ENCODE results near the gene TSPAN18.

The TSPAN18 gene

DNA sequence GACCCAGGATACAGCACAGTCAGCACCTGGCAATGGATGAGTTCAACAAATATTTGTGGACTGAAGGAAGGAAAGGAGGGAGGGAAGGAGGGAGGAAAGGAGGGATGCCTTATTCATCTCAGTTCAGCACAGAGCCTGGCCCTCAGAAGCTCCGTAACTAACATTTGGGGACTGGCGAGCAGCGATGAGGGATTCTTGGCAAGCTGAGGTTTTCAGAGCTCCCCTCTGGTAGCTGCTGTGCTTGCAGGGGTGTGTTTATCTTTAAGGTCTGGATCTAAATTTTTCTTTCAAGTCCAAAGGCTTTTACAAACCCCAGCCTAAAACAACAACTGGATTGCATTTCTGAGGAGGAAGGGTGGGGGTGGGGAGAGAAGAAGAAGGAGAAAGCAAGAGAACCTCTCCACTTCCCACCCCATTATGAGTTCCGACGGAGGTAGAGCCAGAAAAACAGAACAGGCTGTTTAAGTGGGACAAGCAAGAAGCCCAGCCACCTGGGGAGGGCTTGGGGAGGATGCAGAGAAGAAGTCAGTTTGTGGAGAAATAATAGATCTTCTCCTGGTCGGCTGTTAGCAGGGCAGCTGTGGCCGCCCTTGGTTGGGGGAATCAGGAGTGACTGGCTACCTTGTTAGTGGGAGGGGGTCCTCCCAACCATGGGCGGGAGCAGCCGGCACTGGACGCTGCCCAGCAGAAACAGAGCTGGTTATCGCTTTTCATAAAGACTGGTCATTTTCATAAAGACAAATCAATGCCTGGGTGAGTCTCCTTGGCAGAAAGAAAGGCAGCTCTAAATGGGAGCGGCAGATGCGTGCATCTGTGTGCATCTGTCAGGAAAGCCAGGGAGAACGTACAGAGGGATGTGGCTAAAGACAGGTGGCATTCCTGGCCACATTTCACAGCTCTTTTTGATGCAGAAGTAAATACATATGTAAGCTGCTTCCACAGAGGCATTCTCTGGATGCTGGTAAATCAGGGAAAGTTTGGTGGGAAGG is 78.0 kb downstream of the TSPAN18 start:
- no peak for DNase-seq

DNA sequence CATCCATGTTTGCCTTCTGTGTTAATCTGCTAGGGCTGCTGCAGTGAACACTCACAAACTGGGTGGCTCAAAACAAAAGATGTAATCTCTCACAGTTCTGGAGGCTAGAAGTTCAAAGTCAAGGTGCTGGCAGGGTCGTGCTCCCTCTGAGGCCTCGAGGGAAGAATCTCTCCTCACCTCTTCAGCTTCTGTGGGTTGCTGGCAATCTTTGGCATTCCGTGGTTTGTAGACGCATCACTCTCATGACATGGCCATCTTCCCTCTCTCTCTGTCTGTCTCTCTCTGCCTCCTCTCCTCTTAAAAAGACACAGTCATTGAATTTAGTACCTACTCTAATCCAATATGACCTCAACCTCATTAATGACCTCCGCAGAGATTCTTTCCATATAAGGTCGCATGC is 78.8 kb downstream of the TSPAN18 start:
- no peak for DNase-seq

DNA sequence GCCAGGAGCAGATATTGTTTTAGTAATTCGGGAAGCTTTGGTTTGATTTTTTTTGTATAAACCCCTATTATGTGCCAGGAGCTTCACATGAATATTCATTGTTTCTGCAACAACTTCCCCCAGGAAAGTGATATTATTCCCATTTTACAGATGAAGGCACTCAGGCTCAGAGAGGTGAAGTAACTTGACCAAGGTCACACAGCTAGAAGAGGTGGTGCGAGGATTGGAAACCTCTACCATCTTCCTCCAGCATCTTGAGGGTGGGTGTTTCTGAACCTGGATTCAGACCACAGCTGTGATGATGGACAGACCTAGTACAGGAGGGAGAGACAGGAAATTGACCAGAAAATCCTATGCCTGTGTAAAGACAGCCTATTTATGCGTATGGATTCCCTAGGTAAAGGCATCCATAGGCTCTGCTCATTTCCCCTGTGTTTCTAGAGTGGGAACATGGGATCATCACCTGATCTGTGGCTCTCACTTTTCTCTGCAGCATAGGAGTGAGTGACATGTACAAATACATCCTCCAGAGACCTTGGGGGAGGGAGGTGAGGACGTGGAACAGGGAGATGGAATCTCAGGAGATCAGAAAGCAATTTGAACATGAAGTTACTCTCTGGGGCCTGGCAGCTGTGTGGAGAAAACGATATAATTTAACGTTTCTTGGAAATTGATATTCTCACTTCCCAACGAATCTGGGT is 81.4 kb downstream of the TSPAN18 start:
- no peak for DNase-seq

DNA sequence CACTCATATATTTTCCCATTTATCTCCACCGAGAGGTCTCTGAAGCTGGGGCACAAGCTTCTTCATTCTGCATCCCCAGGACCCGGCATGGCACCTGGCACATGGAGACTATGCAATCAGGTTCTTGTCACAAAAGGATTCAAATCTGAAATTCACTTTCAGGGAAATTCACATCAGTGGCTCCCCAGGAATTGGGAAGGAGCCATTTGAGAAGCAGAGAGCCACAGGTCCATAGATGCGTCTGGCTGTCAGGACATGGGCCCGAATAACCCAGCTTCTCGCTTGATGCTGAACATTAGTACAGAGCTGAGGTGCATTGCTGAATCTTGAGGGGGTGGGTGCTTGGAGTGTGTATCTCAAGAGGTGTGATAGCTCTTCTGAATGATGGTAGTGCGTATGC is 82.5 kb downstream of the TSPAN18 start:
- no peak for DNase-seq

DNA sequence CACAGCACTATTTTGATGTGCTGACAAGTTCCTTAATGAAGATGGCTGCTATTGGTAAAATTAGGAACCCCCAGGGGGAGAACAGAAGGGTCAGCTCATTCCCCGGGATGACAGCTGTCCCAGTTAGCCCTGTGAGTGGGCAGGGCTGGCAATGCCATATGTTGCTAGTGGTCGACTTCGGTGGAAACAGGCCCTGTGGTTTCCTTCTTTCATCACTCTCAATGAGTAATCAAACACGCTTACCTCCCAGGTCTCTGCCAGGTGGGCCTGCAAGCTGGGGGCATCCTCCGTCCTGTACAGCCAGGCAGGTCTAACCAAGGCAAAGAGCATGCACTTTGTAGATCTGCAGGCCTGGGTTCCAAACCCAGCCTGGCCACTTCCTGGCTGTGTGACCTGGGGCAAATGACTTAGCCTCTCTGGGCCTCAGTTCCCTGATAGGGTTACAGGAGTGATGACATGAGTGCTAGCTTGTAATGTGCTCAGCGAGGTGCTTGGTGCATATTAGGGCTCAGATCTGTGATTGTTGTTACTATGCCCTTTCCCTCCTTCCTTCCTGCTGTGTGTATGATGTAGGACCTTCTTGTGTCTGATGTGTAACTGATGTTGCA is 85.2 kb downstream of the TSPAN18 start:
- no peak for DNase-seq

DNA sequence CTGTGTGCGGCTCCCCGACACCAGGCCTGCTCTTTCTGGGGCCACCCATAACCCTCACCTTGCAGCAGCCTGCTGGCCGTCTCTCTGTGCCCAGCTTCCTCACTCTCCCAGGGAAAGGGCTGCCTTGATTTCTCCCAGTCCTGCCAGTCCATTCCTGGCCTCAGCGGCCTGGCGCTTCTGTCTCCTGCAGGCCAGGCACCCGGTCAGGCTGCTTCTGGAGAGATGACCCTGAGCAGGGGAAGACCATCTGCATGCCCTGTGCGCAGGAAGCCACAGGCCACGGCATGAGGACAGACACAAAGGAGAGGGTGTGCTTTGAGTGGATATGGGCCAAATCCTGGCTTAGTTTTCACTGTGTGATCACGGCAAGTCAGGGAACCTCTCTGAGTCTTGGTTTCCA is 86.2 kb downstream of the TSPAN18 start:
- DNase-seq: no peak

DNA sequence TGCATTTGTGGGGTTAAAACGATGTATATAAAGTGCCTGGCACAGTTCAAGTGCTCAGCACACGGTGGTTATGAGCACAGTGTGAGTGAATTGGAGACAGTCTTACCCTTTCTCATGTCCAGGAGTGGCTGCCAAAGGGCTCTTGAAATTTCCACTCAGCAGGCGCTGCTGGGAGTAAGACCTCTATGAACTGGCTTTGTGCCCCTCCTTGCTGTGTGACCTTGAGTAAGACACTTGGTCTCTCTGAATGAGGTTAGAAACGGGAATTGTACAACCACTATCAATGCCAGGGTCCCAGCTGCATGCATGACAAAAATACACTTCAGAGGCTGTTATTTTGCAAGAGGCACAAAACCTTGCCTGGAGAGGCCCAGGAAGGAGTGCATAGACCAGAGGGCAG is 86.6 kb downstream of the TSPAN18 start:
- DNase-seq: no peak

DNA sequence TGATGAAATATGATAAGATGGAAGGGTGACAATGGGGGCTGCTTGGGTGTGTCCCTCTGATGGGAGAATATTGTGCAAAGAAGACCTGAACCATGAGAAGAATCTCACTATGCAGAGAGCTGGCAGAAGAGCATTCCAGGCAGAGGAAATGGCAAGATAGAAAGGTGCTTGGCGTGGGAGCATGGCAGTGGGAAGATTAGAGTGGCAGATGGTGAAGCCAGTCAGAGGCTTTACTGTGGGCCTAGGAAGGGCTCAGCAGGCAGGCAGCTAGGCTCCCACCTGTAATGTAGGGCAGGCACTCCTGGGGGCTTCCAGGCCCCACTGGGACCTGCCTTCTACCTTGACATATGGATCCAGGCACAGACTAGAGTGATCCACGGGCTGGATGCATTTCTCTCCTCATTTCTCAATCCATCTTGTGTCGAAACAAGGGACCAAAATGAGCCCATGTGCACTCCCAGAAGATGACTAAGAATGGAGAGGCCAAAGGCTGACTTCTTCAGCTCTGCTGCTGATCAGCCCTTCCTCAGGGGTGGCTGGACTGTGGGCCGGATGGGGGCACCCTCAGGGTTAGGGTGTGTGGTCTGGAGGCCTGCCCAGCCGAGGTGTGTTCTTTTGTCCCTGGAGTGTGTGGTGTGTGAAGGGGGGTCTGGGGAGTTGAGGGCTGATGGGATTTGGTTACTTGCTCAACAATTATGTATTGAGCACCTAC is 88.3 kb downstream of the TSPAN18 start:
- DNase-seq: no peak

DNA sequence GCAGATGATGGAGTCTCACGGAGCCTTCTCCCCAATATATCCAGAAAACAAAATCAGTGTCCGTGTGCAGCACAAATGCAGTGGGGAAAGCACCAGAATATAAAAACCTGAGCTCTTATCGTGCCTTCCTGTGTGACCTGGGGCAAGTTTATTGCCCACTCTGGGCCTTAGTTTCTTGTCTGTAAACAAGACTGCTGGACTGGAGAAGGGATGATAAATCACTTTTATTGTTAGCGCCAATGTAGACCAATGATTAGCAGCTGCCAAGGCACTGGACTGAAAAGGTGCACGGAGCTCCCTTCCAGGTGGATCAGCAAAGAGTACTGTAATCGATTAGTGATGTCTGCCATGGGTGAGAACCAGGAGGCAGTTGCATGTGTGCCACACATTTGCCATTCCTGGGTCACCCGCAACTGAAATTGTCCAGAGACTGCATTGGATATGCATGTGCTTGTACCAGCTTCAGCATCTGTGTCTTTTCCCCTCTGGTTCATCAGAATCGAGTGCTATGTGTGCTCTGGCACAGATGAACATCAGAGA is 89.2 kb downstream of the TSPAN18 start:
- no peak for DNase-seq

DNA sequence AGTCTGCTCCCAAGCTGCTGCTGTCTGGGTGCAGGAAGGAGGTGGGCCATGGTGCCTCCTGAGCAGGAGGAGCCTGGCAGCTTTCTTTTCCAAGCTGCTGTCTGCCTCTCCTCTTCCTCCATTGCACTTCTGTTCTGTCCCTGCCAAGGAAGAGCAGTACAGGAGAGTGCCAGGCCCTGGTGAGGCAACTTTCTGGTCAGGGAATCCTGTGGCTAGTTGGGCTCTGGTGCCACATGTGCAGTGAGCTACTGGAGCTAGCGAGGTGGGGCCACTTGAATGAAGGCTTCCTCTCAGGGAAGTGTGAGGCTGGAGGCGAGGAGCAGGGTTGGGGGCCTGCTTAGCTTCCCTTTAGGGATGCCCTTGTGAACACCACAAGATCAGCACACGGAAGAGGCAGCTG is 90.0 kb downstream of the TSPAN18 start:
- DNase-seq: no peak

DNA sequence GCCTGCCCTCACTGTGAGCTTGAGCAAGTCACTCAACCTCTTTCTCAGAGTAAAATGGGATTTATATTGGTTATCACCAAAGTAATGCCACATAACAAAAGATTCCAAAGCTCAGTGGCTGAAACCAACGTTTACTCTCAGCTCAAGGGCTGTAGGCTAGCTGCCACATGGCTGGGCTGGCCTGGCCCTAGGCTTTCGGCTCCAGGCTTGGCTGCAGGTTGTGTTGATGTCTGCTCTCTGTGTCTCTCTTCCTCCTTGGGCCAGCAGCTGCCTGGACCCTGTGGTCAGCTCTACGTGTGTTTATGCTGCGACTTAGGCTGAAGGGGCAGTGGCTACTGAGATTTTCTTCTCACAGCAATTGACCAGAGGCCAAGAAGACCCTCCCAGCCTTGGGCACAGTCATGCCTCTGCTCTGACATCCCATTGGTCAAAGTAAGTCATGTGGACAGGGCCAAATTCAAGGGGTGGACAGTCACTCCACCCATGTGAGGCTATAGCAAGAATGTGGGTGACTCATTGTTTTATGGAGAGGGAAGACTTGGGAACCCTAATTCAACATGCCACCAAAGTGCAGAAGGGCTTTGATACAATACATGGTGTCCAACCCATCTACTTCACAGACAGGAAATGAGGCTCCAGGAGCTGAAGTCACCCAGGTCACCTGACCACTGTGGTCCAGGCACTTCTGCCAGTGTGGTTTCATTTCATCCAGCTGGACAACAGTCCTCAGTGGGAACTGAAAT is 90.6 kb downstream of the TSPAN18 start:
- DNase-seq: no peak

DNA sequence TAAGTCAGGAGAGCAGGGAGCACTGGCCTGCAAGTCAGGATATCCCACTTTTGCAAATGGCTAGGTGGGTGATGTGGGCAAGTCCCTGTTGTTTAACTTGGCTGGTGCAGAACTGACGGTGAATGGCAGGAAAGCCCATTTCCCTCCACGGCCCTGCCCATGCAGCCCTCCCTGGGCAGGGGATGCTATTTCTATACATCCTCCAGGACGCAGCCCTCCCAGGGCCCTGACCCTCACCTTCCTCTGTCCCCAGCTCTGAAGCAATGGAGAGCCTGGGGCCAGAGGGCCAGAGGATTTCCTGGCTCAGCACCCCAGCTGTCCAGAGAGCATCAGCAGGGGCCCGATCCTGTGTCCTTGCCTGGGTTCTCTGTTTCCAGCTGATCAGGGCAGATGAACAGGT is 91.3 kb downstream of the TSPAN18 start:
- DNase-seq: no peak

DNA sequence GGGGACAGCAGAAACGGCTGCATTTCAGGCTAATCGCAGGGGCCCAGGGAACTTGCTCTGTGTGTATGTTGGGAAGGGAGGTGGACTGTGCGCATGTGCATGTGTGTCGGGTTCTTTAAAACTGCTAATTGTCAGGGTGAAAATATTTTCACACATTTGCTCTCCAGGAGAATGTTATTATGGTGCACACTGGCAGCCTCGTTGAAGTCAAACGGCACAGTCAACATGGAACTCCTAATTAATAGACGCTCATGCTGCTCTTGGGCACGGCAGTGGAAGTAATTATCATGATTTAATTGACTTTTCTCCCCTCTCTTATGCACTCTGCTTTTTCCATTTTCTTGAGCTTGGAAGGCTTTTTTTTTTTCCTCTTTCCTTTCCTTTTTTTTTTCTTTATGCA is 92.6 kb downstream of the TSPAN18 start:
- DNase-seq: no peak

DNA sequence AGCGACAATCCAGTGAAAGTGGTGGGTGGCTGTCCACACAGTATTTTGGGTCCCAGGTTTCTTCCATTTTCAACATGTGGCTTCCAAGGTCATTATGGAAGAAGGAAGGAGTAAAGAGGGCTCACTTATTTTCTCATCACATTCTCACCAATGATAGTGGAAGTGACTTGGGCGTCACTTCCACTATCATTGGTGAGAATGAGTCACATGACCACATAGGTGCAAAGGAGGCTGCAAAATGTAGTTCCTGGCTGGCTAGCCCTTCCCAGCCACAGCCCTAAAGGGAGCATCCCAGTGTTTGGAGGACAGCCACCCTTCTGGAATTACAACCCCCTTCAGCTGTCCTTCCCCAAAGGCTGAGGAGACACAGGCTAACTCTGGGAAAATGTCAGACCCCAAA is 95.6 kb downstream of the TSPAN18 start:
- no peak for DNase-seq

DNA sequence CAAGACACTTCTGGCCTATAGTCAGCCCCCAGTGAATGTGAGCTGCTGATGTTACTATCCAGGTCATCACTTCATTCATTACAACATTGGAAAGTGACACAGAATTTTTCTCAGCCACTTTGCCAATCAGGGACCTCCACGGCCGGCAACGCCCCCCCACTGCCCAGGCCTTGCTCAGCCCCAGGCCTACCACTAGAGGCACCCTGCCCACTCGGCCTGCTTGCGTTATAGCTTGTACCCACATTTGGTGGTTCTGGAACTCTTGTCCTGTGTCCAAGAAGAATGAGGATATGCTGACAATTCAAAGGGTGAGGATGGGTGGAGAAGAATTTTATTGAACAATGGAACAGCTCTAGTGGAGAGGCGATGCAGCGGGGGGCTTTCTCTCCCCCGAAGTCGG is 96.2 kb downstream of the TSPAN18 start:
- DNase-seq: no peak

DNA sequence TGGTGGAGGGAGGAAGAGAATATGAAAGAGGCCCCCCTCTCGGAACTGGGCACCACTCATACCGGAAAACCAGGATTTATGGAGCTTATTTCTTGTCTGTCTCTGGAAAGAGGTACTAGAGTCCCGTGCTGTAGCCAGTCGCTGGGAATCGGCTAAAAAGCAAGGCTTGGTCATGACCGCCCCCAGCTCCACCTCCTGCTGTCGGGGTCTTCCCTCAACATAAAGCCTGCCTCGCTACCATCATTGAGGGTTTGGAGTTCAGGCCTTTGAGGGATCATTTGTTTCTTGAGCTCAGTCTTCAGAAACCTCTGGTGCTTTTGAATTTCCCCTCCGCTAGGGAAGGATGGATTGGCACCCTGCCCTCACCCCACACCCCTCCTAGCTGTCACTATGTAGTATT is 97.1 kb downstream of the TSPAN18 start:
- DNase-seq: no peak

DNA sequence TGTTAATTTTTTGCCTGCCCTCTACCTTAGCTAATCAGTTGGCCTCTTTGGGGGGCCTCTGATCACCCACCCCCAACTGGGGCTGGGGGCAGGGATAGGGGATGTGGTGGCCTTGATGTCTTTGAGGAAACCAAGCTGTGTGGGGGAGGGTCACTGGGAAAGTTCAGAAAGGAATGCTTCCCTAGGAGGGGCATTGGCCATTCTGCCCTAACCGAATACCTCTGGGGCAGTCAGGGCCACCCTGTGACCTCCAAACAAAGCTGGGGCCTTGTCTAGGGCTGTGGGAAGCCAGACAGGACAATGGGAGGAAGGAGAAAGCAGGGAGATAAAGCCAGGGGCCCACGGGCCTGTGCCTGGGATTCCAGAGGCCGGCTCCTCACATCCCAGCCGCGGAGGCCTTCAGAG is 97.5 kb downstream of the TSPAN18 start:
- DNase-seq: no peak

DNA sequence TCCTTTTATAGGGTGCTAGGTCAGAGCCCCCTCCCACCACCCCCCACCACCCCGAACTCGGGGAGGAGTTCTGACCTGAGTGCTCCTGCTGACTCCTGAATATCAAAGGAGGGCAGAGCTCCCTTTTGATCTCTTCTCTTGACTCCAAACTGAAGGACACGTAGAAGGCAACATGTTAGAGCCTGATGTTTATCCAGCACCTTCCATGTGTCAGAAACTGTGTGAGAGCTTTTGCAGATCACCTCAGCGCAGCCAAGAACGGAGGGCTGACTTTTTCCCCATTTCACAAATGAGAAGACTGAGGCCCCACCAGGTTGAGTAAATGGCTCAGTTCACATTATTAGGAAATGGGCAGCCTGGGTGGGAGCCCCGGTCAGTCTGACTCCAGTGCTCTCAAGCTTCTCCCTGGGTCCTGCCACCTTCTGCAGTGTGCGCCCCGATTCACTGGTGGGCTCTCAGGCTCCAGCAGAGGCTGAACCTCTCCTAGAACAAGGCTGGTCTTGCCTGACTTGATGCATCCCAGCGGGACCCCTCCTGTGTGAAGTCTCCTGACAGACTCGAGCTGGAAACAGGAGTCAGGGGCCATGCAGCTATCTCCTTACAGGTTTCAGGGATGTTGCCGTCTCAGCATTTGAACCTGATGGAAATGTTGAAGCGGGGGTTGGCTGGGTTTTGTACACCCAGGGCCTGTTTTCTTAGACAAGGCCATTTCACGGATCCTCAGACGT is 98.5 kb downstream of the TSPAN18 start:
- no peak for DNase-seq

DNA sequence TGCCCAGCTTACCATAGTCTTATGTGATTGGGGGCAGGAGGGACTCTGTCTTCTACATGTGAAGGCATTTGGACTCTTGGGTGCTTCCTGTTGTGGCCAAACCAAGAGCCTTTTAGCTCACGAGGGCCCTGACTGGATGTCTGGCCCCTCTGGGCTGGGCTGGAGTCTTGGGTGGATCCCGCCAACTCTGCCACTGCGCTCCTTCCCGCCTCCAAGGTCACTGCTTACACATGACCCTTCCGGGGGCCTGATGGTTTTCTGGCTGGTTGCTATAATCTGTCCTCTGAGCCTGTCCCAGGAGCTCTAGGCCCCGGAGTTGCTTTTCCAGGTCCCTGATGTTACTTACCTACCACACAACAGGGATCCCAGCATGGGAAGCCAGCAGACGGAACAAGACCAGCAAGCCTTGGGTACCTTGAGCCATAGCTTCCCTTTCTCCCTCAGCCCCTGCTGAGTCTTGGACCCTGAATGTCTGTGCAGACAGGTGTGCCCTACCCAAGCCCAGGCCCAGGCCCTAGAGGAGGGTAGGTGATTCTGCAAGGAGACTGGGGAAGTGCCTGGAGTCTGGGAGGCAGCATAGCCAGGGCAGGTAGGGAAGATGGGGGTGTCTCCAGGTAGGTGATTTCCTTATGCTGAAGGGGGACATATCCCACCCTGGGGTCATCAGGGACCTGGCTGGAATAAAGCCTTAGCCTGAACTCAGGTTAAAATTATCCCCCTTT is 100.3 kb downstream of the TSPAN18 start:
- no peak for DNase-seq

DNA sequence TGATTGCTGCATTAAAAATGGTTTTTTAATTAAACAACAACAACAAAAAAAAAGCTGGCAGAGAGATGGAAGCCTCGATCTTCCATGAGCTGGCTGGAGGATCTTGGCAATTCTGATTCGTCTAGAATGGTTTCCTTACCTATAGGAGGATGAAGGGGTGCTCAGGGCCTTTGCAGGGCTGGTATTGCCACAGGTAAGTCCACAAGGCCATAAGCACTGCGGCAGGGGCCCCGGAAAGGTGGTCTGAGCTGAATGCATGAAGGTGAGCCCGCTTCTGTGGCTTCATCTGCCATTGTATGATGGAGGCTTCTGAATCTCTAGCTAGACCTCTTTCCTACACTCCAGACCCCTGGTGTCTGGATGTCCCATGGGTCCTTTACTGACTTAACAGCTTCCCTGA is 101.5 kb downstream of the TSPAN18 start:
- no peak for DNase-seq

DNA sequence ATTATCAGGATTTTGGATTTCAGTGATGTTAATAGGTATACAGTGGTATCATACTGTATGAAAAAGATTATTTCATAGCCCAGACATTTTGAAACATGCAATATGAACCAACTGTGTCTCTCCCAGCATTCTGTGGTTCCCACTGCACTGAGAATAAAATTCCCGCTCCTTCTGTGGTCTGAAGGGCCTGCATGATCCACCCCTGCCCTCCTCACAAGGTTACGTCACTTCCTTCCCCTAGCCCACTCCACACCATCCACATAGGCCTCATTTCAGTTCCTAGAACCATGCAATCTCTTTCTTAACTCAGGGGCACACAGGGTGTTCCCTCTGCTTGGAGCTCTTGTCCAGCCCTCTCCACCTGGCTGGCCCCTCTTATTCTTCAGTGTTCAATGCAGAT is 103.1 kb downstream of the TSPAN18 start:
- no peak for DNase-seq
